HepG2 (cell line): ENCODE measurements around the gene PRKCB. TPM values are rescaled to one million over a fixed set of nuclear protein-coding genes. Genes with fewer than 3 reads are reported as not detected.

Source experiments
- ATAC-seq: fragments of 200-7000 bp; cut with Tn5 transposase; 3 replicates; pipeline ENCODE4 v1.9.1; 2020; ENCODE audit warnings: mild to moderate bottlenecking, moderate library complexity
- BruUV-seq: library from RNA; stranded (reverse); fragments of 400-500 nt; replicated peaks from 2 replicates; lab custom pipeline; 2021; lab: Mats Ljungman, UMichigan
- CTCF ChIA-PET: fragments of 300-600 bp; formaldehyde crosslinking; extraction: SDS; loops from one replicate; lab custom pipeline; 2021; ENCODE audit warnings: low total read pairs, inconsistent platforms, low intra/inter-chr PET ratio; lab: Yijun Ruan, JAX
- POLR2A ChIA-PET: fragments of 350-600 bp; sonication (Branson Sonifier 250); formaldehyde crosslinking; loops from one replicate; lab custom pipeline; 2020; ENCODE audit warnings: antibody characterized with exemption, inconsistent platforms; lab: Yijun Ruan, JAX
- DNase-seq: peaks from one replicate; pipeline ENCODE4 v3.0.0-alpha.2; 2015; ENCODE audit warnings: low spot score
- FAIRE-seq: peaks from 3 replicates; lab custom pipeline; 2011; peaks lifted over from hg19 to GRCh38; lab: Jason Lieb, UNC
- H2AFZ ChIP-seq: one replicate; pipeline ENCODE4 v1.6.1; 2011; ENCODE audit warnings: low read length, inconsistent platforms
- H3K27ac ChIP-seq: fragments of 300-600 bp; 3 replicates; pipeline ENCODE4 v1.8.0; 2011; ENCODE audit warnings: mixed run types, mild to moderate bottlenecking, mixed read lengths, low read length, inconsistent platforms; ENCODE audit not compliant: insufficient read depth; ENCODE audit errors: extremely low read length
- H3K27me3 ChIP-seq, 2 experiments: fragments of 200-600 bp in 1 of 2; 2 replicates in 1 of 2; 3 replicates in 1 of 2; pipeline versions ENCODE4 v1.6.0 to v1.8.0; 2011; ENCODE audit warnings: low read length in 2 of 2, mild to moderate bottlenecking in 2 of 2, moderate library complexity in 2 of 2, inconsistent platforms in 1 of 2; ENCODE audit not compliant: insufficient read depth in 2 of 2, control insufficient read depth in 1 of 2
- H3K36me3 ChIP-seq, 2 experiments: fragments of 200-600 bp in 1 of 2; replicated peaks in 1 of 2; 2 replicates in 1 of 2; 3 replicates in 1 of 2; pipeline versions ENCODE4 v1.5.1 to v1.8.0; 2011; ENCODE audit warnings: low read length in 2 of 2, inconsistent platforms in 1 of 2; ENCODE audit not compliant: insufficient read depth in 2 of 2, control insufficient read depth in 1 of 2
- H3K4me1 ChIP-seq: 2 replicates; pipeline ENCODE4 v1.5.1; 2012; ENCODE audit warnings: low read length, inconsistent platforms; ENCODE audit not compliant: insufficient read depth
- H3K4me2 ChIP-seq: 2 replicates; pipeline ENCODE4 v1.6.0; 2011; ENCODE audit warnings: low read depth, low read length, inconsistent platforms
- H3K4me3 ChIP-seq, 3 experiments: fragments of 200-600 bp in 1 of 3; sonication (generic), shearing (Covaris generic) in 1 of 3; replicated peaks in 1 of 3; 2 replicates each; pipeline ENCODE4 v1.5.1; 2011 to 2016; ENCODE audit warnings: low read length in 3 of 3, inconsistent platforms in 2 of 3, low read depth in 2 of 3, mild to moderate bottlenecking in 2 of 3, control low read depth in 1 of 3, mixed read lengths in 1 of 3; ENCODE audit not compliant: insufficient read depth in 1 of 3
- H3K79me2 ChIP-seq: one replicate; pipeline ENCODE4 v1.6.1; 2011; ENCODE audit warnings: low read length, inconsistent platforms; ENCODE audit not compliant: insufficient read depth
- H3K9ac ChIP-seq: 2 replicates; pipeline ENCODE4 v1.6.0; 2011; ENCODE audit warnings: mild to moderate bottlenecking, low read depth, low read length, inconsistent platforms; ENCODE audit not compliant: insufficient read depth
- H3K9me3 ChIP-seq: 2 replicates; pipeline ENCODE4 v1.5.1; 2012; ENCODE audit warnings: mild to moderate bottlenecking, low read length
- H4K20me1 ChIP-seq: 2 replicates; pipeline ENCODE4 v1.6.0; 2011; ENCODE audit warnings: inconsistent platforms, mild to moderate bottlenecking, low read length, moderate library complexity; ENCODE audit not compliant: insufficient read depth
- ATF1 ChIP-seq: IDR thresholded peaks from 2 replicates; pipeline ENCODE4 v1.6.1; 2016; ENCODE audit warnings: mild to moderate bottlenecking, control low read depth
- BORCS8-MEF2B ChIP-seq: sonication (generic); formaldehyde crosslinking; IDR thresholded peaks from 2 replicates; pipeline ENCODE4 v1.8.0; 2022; ENCODE audit warnings: mild to moderate bottlenecking, missing genetic modification reagents
- BRCA1 ChIP-seq: sonication (generic); formaldehyde crosslinking; IDR thresholded peaks from 2 replicates; pipeline ENCODE4 v1.4.0; 2020; ENCODE audit warnings: missing genetic modification reagents
- CBX5 ChIP-seq: sonication (generic); formaldehyde crosslinking; IDR thresholded peaks from 2 replicates; pipeline ENCODE4 v1.4.0; 2020; ENCODE audit warnings: missing genetic modification reagents, borderline replicate concordance
- JARID2 ChIP-seq: sonication (generic); formaldehyde crosslinking; IDR thresholded peaks from 2 replicates; pipeline ENCODE4 v1.8.1; 2023; ENCODE audit warnings: missing genetic modification reagents, inconsistent platforms; ENCODE audit not compliant: insufficient replicate concordance
- MNT ChIP-seq: fragments of 450-650 bp; IDR thresholded peaks from 2 replicates; pipeline ENCODE4 v1.6.1; 2016
- RARA ChIP-seq: IDR thresholded peaks from 2 replicates; pipeline ENCODE4 v1.6.1; 2016; ENCODE audit warnings: missing genetic modification reagents, missing compliant biosample characterization
- SALL1 ChIP-seq: sonication (generic); formaldehyde crosslinking; IDR thresholded peaks from 2 replicates; pipeline ENCODE4 v1.8.0; 2022; ENCODE audit warnings: mild to moderate bottlenecking, missing genetic modification reagents
- ZNF629 ChIP-seq: sonication (generic); formaldehyde crosslinking; conservative IDR thresholded peaks from 2 replicates; pipeline ENCODE4 v1.5.0; 2020; ENCODE audit warnings: missing genetic modification reagents
- ZNF816 ChIP-seq: sonication (generic); formaldehyde crosslinking; IDR thresholded peaks from 2 replicates; pipeline ENCODE4 v1.8.0; 2022; ENCODE audit warnings: missing genetic modification reagents, mild to moderate bottlenecking, borderline replicate concordance
- WGBS: methylation state at CpG from one replicate; pipeline ENCODE4 v1.1.6; 2017; ENCODE audit warnings: low lambda C conversion rate; 5-methylcytosine and 5-hydroxymethylcytosine counted together
- in situ Hi-C: cut with HindIII; loops from 2 replicates; pipeline ENCODE4 v1.10.0; 2017; ENCODE audit warnings: low pct_unique_long_range_greater_than_20kb; ENCODE audit not compliant: extremely low pct_ligation_motif_present
- intact Hi-C: fragments of 100-400 bp; cut with micrococcal nuclease; formaldehyde crosslinking; loops from one replicate; pipeline ENCODE4 v1.10.0; 2022; ENCODE audit not compliant: unreplicated experiment
- polyA plus RNA-seq, 8 experiments: library from polyadenylated mRNA; depleted of rRNA in 3 of 8; stranded (reverse) in 7 of 8; unstranded in 1 of 8; fragments of >200 nt; fragmentation: Illumina TruSeq in 4 of 8; extraction: Trizol in 4 of 8; gene quantifications; 2 replicates each; pipeline versions ENCODE4 v1.2.1 to v1.2.3, GENCODE V29; 2011 to 2016; ENCODE audit warnings: low read depth in 4 of 8, missing spikeins in 1 of 8, mixed read lengths in 1 of 8; ENCODE audit not compliant: insufficient read depth in 1 of 8
- total RNA-seq, 5 experiments: library from RNA; depleted of rRNA; stranded (reverse); fragments of >200 nt; fragmentation: Illumina TruSeq; extraction: Trizol; gene quantifications; 2 replicates each; pipeline ENCODE4 v1.2.3, GENCODE V29; 2016; ENCODE audit warnings: low read depth in 1 of 5

Gene PRKCB
- total and polyA plus RNA-seq, 2 of the 13 experiments (the other 11 are each of a cell fraction or from before 2014, with no cell fraction given): 0.01 TPM; not detected in 1

GRCh38 chr16:24001710-24002109, 165.9 kb downstream of the PRKCB start:
- ATAC-seq: no peak
- in situ Hi-C loops: no loop called here
- intact Hi-C loops: no loop called here
- no peak for TF ChIP-seq ZNF816 (CRISPR knock-in tag)
- no peak for TF ChIP-seq CBX5 (CRISPR knock-in tag)
- TF ChIP-seq ZNF629 (CRISPR knock-in tag): no peak
- no peak for TF ChIP-seq BRCA1
- no peak for TF ChIP-seq JARID2
- no peak for TF ChIP-seq MNT
- TF ChIP-seq SALL1 (CRISPR knock-in tag): no peak
- TF ChIP-seq RARA: no peak
- TF ChIP-seq BORCS8-MEF2B: no peak
- no peak for TF ChIP-seq ATF1 (CRISPR knock-in tag)
- Histone ChIP-seq H3K9ac (no peak overlapping the region), H3K4me3 (no peak overlapping the region), H3K4me1 (no peaks in the 10 kb centered on the region), H3K27ac (no peak overlapping the region), H4K20me1 (no peaks in the 10 kb centered on the region), H3K4me2 (no peak overlapping the region), H3K36me3 (no peaks in the 10 kb centered on the region), H3K27me3 (peaks cover 2 to 4% of the 10 kb centered on the region in 2 experiments; a peak in 1 of 5 replicates), H3K9me3 (no peaks in the 10 kb centered on the region), H2AFZ (no peak overlapping the region), H3K79me2 (no peaks in the 10 kb centered on the region)
- ChIA-PET CTCF (no interaction called here), POLR2A (no interaction called here)
- no TSS peak for BruUV-seq
- no peak for FAIRE-seq
- DNase-seq: no peak
- WGBS: 0% methylated on average over 1 of the region's 1 CpG
